Upper lobe of right lung (tissue), 1 donor: Measurements from ENCODE around the gene KLF1. TPM values are rescaled to one million over a fixed set of nuclear protein-coding genes. Genes with fewer than 3 reads are reported as not detected.
"Not testable (repeated sequence)": the region's sequence is repeated elsewhere in the genome, so short reads cannot be mapped to it uniquely, and the experiment has no call there.

ENCODE experiments used
- ATAC-seq: fragments of 200-7000 bp; cut with Tn5 transposase; one replicate; pipeline ENCODE4 v1.9.1; 2020; ENCODE audit warnings: mild to moderate bottlenecking, moderate library complexity
- DNase-seq: peaks from one replicate; pipeline ENCODE4 v3.0.0-alpha.2; 2020
- H3K27ac ChIP-seq: fragments of 200-600 bp; one replicate; pipeline ENCODE4 v1.8.0; 2022
- H3K27me3 ChIP-seq: fragments of 200-600 bp; one replicate; pipeline ENCODE4 v1.8.0; 2022; ENCODE audit warnings: mild to moderate bottlenecking
- H3K36me3 ChIP-seq: fragments of 200-600 bp; one replicate; pipeline ENCODE4 v1.8.0; 2022
- H3K4me1 ChIP-seq: fragments of 200-600 bp; one replicate; pipeline ENCODE4 v1.8.0; 2022
- H3K4me3 ChIP-seq: fragments of 200-600 bp; one replicate; pipeline ENCODE4 v1.8.0; 2022; ENCODE audit warnings: mild to moderate bottlenecking
- H3K9me3 ChIP-seq: fragments of 200-600 bp; one replicate; pipeline ENCODE4 v1.8.0; 2022
- CTCF ChIP-seq: fragments of 200-600 bp; IDR thresholded peaks from one replicate; pipeline ENCODE4 v1.8.0; 2022; ENCODE audit warnings: antibody characterized with exemption
- intact Hi-C: fragments of 100-400 bp; cut with DNase I; formaldehyde crosslinking; loops from one replicate; pipeline ENCODE4 v1.11.0; 2022
- total RNA-seq: library from RNA; stranded (reverse); fragmentation: NEBNext Ultra II Directional; extraction: Animal tissue kit (Norgen Biotek cat#: 25700); gene quantifications from one replicate; pipeline ENCODE4 v1.2.1, GENCODE V29; 2021
- donor health status: DM: no; HTN: yes; CAD: no; lungs with severe emphysema.

KLF1 gene
- total RNA-seq, 1 donor from 2014 or later, result not detected

GRCh38 chr19:12896460-12896859, 9.5 kb upstream of the KLF1 start:
- no peak for TF ChIP-seq CTCF
- no peak for ATAC-seq
- peaks cover 36% of the 10 kb centered on the region for H3K36me3 ChIP-seq

GRCh38 chr19:12893582-12893981, 6.6 kb upstream of the KLF1 start:
- H3K27ac ChIP-seq, result no peak overlapping the region
- H3K27me3 ChIP-seq, result no peaks in the 10 kb centered on the region
- H3K36me3 ChIP-seq, result peaks cover 25% of the 10 kb centered on the region

More at GRCh38 chr19:12896460-12896859, 9.5 kb upstream of the KLF1 start:
- H3K4me1 ChIP-seq, result peaks cover 10% of the 10 kb centered on the region
- H3K9me3 ChIP-seq, result no peaks in the 10 kb centered on the region
- intact Hi-C loops, result no loop called here
- DNase-seq, result no peak
- no peak overlapping the region for H3K27ac ChIP-seq
- no peaks in the 10 kb centered on the region for H3K27me3 ChIP-seq
- H3K4me3 ChIP-seq, result no peak overlapping the region

GRCh38 chr19:12891553-12892021, 4.6 kb upstream of the KLF1 start:
- ATAC-seq (no peak), DNase-seq (no peak)
- Histone ChIP-seq H3K27me3 (no peaks in the 10 kb centered on the region), H3K4me3 (peak overlapping the region; percentile 99), H3K36me3 (peaks cover 12% of the 10 kb centered on the region), H3K9me3 (no peaks in the 10 kb centered on the region), H3K4me1 (peaks cover 13% of the 10 kb centered on the region), H3K27ac (peak overlapping the region; percentile 83)
- TF ChIP-seq CTCF, result no peak
- intact Hi-C loops, result no loop called here

More at GRCh38 chr19:12893582-12893981, 6.6 kb upstream of the KLF1 start:
- no peaks in the 10 kb centered on the region for H3K9me3 ChIP-seq
- ATAC-seq (no peak), DNase-seq (no peak)
- no peak for TF ChIP-seq CTCF
- peaks cover 13% of the 10 kb centered on the region for H3K4me1 ChIP-seq
- H3K4me3 ChIP-seq, result no peak overlapping the region
- intact Hi-C loops, result no loop called here

GRCh38 chr19:12890787-12891552, 4.0 kb upstream of the KLF1 start, which contains the start of gene GCDH:
Gene GCDH (plus strand): TSS chr19:12891160. CDS start chr19:12891305, 145 bp downstream.
- Histone ChIP-seq H3K27me3 (no peaks in the 10 kb centered on the region), H3K36me3 (peaks cover 8% of the 10 kb centered on the region), H3K27ac (peak within 1 kb of the TSS; percentile 83), H3K4me3 (peak within 1 kb of the TSS; percentile 99), H3K4me1 (peaks cover 14% of the 10 kb centered on the region), H3K9me3 (no peaks in the 10 kb centered on the region)
- no peak for TF ChIP-seq CTCF
- DNase-seq (peak; percentile 97), ATAC-seq (peak; percentile 97)
- intact Hi-C loops, result no loop called here

GRCh38 chr19:12890299-12890786, 3.3 kb upstream of the KLF1 start:
- intact Hi-C loops, DNase-seq, H3K36me3 ChIP-seq, ATAC-seq, H3K27me3 ChIP-seq, H3K4me3 ChIP-seq, H3K9me3 ChIP-seq: not testable (repeated sequence)
- Histone ChIP-seq H3K27ac (peak overlapping the region; percentile 83), H3K4me1 (peaks cover 18% of the 10 kb centered on the region)

- no peaks in the 10 kb centered on the region for H3K36me3 ChIP-seq
- H3K27me3 ChIP-seq, result peaks cover 12% of the 10 kb centered on the region
- DNase-seq (no peak), ATAC-seq (no peak)
- intact Hi-C loops, result no loop called here
- no peak overlapping the region for H3K27ac ChIP-seq
- no peak for TF ChIP-seq CTCF
- no peak overlapping the region for H3K4me3 ChIP-seq
- H3K4me1 ChIP-seq, result peaks cover 22% of the 10 kb centered on the region
- no peaks in the 10 kb centered on the region for H3K9me3 ChIP-seq
Observed at GRCh38 chr19:12888006-12888603, 1.1 kb upstream of the KLF1 start.
